Activated CD8-positive, alpha-beta memory T cell treated with anti-CD3 and anti-CD28 coated beads, Interleukin-2, amount 50 U/mL, for 4 hours (primary cell): ENCODE measurements around the gene IRF8.
A peak's percentile ranks its signal among the peaks of the same experiment; 100 is the strongest.
"Not testable (repeated sequence)": the region's sequence is repeated elsewhere in the genome, so short reads cannot be mapped to it uniquely, and the experiment has no call there.

Experiments used
- DNase-seq: peaks from one replicate; pipeline ENCODE4 v3.0.0-alpha.2; 2020

IRF8 gene, protein sequence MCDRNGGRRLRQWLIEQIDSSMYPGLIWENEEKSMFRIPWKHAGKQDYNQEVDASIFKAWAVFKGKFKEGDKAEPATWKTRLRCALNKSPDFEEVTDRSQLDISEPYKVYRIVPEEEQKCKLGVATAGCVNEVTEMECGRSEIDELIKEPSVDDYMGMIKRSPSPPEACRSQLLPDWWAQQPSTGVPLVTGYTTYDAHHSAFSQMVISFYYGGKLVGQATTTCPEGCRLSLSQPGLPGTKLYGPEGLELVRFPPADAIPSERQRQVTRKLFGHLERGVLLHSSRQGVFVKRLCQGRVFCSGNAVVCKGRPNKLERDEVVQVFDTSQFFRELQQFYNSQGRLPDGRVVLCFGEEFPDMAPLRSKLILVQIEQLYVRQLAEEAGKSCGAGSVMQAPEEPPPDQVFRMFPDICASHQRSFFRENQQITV

DNA sequence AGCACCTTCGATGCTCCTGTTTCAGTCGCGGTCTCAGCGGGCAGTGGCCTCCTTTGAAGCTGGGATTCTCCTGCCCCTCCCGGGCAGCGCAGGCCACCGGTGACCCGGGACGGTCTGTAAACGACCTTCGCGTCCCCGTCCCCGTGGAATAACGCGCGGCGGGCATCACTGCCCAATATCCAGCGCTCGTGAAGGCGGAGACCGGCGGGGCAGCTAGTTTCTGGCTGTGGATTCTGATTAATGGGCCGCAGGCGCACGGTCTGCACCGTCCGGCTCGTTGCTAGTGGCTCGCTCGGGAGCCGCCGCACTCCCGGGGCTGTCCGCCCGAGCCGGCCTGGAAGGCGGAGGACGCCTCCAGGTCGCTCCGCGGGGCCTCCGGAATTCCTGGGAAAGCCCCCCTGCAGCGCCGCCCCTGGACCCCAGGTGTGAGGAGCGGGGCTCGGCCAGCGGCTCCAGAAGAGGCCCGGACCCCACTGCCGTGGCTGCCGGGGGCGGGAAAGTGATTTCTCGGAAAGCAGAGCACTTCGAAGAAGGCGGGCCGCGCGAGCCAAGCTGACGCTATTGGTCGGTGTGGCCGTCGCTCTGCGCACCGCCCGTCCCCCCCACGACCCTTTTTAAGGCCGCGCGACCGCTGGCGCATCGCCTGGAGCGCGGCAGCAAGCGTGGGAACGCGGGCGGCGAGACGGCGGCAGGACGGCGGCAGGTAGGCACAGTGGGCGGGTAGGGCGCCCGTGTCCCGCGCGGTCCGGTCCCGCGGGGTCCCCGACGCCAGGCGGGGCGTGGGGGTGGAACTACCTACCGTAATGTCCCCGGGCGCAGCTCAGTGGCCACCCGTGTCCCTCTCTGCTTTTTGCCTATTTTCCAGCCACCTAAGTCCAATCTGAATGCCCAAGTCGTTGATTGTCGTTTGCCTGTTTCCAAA lies at the start of gene IRF8:
IRF8 (plus strand) TSS at position 642 of the 922 bp plus-strand sequence. CDS start 3,854 bp downstream, outside the sequence.
- DNase-seq, result peak; percentile 88

DNA sequence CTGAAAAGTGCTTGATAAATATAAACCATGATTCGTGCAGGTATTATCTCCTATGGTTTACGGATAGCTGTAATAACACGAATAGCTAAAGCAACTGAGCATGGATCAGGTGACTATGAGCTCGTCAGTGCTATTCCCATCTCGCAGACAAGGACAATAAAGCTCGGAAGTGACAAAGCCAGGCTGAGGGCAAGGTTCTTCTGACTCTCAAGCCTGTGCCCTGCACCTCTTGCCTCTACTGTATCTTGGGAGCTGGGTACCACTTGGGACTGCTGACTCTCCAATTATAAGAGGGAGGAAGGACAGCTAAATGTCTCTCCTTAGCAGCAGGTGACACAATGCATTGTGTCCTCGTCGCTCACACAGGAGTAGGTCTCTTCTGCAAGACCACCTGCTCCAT lies 49.6 kb upstream of the IRF8 start:
- no peak for DNase-seq

DNA sequence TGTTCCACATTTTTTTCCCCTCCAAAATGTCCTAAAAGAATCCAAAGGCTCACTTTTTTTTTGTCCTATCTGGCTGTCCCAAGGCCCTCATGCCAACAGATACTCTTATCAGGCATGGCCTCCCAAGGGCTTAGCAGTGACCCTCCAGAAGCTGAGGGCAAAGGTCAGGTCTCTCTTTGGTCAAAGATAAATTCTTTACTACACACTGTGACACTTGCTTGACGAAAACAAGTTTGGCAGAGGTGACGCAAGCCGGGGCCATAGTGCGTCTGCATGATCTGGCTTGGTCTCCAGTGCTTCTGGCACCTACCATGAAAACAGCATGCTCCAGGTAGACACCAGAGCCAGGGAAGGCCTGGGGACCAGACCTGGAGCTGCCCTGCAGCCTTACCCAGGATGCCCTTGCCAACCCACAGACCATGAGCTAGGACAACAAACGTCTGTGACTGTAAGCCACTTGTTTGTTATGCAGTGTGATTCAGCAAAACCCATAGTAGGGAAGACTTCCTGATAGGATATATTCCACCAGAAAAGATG lies 48.5 kb upstream of the IRF8 start:
- no peak for DNase-seq

DNA sequence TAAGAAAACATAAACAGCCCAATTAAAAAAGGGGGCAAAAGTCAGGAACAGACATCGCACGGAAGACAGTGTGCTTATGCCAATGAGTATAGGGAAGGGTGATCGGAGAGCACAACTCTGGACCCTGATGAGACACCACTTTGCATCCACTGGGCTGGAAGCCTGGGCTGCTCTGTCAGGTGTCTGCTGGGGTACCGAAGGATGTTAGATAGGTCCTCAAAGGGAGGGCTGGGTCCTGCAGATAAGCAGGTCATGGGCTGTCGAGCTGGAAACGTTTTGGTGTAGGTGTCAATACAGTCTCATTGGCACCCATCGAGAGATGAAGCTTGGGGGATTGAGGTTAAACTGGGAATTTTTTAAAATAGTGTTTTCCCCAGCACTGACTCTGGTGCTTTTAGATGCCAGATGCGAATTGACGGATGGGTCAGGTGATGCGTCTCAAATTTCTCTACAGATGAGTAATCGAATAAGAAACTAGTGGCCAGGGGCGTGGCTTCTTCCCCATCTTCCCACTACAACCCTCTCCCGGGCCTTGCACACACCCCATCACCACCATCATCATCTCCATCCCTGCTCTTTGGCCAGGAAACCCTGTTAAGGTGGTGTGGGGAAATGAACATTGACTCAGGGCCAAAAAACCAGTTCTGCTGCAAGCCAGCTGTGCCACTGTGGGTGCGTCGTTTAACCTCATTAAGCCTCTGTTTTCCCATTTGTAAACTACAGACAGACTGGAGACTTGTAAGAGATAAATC lies 47.8 kb upstream of the IRF8 start:
- DNase-seq, result no peak

DNA sequence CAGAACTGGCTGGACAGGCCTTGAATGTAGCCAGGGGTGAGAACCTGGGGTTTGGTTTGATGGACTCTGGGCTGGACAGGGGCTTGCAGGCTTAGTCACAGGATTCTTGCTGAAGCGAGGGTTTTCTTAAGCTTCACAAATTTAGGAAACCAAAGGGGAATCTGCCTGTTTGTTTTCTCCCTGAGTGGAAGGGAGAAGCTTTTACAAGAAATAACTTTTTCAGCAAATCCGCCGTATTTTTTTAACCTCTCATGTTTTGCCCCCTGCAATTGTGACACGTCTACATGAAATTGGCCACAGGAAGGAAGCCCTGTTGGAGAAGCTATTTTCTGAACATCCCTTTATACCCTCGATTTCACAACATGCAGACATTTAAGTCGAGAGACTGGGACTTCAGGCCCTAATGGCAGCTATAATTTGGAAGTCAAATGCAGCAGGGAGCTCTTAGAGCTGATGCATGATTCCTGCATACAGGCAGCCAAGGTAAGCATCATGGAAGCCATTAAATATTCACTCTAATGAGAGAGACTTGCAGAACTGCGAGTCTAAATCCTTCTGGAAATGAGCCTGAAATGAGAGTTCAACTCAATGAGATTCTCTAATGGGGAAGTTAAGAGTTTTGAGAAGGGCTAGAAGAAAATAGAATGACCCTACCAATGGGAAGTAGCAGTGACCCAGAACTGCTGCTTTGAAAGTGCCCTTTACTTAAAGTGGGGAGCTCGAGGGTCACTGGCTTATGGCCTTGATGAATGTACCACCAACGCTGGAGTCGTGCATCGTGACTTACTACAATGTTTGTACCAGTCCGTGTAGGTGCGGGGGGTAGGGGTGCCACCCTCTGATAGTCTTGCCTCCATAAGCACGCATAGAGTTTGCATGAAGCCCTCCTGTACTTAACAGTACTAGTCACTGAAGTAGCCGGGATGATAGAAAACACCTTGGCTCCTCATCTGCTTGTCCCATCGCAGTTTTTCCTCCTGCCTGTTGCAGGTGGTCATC lies 45.1 kb upstream of the IRF8 start:
- DNase-seq, result no peak

DNA sequence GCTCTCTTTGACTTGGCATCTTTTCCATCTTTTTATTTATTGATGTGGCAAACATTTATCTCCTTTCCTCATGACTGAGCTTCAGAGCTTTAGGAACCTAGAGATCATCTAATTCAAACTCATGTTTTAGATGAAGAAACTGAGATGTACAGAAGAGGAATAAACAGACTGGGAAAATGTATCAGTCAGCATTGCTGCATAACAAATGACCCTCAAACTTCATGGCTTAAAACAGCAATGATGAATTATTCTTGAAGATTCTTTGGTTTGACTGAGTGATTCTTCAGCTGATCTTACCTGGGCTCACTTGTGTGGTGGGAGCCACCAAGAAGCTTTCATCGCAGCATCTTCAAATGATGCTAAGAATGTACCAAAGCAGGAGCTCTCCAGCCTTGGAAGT lies 44.0 kb upstream of the IRF8 start:
- DNase-seq, result no peak

DNA sequence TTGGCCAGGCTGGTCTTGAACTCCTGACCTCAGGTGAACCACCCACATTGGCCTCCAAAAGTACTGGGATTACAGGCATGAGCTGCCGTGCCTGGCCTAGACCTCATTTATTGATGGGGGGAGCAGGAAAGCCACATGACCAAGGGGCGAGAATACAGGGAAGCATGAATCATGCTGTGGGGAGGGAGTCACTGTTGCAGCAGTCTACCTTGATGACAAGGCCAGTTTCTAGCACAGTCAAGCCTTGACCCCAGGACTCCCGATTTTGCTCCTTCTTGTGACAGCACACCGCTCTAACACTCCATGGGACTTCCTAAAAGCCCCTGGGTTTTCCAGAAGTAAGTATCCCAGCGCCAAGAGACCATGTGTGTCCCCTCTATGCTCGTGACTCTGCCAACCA lies 42.9 kb upstream of the IRF8 start:
- no peak for DNase-seq

DNA sequence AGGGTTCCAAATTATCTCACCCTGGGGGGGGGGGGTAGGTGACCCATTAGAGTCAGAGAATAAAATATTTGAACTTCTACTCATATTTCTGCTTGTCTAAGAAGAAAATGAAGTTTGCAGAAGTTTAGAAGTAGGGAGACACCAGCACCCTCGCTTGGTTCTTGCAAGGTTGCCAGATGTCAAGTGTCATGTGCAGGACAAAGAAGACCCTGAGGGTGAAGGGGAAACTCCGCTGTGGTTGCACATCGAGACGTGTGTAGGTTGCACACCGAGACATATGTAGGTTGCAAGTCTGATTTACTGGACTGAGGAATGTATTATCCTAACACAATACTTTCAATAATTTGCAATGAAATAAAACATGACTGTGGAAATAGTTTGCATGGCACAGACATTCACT lies 42.4 kb upstream of the IRF8 start:
- no peak for DNase-seq

DNA sequence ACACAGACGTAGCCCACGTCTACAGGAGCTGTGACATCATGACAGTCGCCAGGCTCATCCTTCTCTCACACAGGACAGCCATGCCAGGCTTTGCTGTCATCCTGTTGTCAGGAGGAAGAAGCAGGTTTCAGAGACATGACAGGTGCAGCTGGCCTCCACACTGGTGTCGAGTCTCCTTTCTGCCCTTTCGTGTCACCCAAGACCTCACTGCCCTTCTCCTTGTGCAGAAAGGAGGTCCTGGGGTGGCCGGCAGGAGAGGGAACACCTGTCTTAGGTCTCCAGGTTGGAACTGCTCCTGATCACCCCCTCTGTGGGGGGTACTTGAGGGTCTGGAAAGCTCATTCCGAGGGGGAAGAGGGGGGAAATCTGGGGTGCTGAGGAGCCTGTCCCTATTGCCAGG lies 41.6 kb upstream of the IRF8 start:
- DNase-seq, result no peak

DNA sequence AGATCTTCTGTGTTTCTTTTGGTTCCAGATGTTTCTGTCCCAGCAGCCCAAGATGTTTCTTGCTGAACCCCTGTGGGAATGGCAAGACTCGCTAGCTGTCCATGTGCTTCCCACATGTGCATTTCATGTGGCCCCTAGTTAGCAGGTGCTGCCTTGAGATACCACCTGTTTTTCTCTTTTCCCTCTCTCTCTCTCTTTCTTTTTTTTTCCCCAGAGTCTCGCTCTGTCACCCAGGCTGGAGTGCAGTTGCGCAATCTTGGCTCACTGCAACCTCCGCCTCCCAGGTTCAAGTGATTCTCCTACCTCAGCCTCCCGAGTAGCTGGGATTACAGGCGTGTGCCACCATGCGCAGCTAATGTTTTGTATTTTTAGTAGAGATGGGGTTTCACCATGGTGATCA lies 40.4 kb upstream of the IRF8 start:
- DNase-seq, result not testable (repeated sequence)

DNA sequence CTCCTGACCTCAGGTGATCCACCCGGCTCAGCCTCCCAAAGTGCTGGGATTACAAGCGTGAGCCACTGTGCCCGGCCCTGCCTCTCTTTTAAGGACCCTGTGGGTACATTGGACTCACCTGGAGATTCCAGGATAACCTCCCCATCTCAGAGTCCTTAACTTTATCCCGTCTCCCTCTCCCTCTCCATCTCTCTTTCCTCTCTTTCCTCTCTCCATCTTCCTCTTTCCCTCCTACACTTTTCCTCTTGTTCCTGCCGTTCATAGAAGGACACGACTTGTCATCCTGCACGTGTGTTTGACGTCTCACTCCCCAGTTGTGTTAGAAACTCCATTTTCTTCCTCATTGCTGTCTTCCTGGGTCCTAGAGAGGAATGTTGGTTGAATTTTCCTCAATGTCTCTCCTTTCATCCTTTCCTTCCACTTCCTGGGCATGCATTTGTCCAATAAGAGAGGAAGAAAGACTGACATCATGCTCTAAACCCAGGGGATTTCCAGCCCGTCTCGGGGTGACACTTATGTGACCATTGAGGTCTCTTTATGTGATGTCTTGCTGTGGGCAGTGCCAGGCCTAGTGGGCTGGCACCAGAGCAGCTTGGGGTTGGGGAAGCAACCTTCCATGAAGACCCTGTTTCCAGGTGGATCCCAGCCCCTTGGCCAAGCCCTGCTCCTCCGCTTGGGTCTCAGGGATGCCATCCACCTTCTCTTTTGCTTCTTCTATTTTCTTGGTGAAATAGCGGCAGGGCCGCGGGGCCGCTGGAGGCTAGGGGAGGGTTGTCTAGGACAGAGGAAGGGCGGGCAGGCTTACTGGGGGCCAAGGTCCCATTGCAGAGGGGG lies 39.8 kb upstream of the IRF8 start:
- no peak for DNase-seq

DNA sequence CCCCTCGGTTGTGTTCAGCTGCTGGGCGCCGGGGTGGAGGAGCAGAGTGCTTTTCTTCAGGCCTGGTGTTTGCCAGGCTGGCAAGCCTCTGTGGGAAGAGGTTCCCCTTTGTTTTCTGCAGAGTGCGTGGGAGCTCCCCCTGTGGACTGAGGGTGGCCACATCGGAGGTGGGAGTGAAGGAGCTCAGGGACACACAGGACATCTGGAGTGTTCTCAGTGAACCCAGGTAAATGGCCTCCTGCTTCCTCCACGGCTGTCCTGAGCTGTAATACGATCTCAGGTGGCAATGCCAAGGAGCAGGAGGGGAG lies 39.2 kb upstream of the IRF8 start:
- DNase-seq, result no peak

DNA sequence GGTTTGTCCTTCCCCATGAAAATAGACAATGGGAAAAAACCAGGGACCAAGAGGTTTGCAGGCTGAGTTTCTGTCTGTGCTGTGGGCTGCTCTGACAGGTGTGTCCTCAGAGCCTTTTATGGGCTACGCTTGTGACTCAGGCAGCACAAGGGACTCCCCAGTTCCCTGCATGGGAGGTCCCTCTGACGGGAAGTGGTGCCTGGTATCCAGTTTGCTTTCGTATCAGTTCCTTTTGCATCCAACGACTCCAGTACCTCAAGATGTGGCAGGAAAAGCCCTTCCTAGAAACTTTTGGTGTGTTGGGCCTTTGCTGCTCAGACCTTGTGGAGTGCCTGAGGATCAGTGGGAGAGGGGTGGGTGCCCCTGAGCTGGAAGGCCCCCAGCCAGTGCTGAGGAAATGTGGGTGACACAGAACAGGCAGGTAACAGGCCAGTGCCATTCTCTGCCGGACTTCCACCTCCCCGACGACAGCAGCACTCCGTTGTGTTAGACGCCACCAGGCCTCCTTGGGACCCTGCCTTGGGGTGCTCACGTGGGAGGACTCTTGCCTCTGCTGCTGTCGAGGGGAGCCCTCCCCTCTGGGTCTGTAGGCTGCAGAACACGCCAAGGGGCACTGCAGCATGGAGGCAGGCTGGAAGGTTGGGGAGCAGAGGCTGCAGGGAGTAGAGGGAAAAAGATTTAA lies 38.4 kb upstream of the IRF8 start:
- DNase-seq, result no peak

DNA sequence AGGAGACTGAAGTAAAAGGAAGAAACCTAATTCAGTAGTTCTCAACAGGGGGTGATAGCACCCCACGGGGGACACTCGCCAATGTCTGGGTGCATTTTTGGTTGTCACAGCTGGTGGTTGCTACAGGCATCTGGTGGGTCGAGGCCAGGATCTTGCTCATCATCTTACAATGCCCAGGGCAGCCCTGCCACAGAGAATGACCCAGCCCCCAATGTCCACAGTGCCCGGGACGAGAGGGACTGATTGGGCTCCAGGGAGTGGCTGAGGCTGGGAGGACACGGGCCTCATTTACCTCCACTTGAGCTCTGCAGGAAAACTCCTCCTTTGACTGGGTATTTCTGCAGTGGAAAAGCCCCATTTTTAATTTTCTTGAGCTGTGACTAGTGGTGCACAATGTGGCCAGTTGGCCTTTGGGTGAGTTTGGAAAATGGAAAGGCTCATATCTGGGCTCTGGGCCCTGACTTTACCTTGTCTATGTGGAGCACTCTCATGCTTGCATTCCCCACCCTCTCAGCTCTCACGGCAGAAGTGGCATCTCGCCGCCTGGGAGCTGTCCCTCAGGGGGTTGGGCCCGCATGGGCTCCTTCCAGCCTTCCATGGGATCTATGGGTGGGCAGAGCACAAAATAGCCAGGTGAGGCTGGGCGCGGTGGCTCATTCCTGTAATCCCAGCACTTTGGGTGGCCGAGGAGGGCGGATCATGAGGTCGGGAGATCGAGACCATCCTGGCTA lies 37.7 kb upstream of the IRF8 start:
- no peak for DNase-seq

DNA sequence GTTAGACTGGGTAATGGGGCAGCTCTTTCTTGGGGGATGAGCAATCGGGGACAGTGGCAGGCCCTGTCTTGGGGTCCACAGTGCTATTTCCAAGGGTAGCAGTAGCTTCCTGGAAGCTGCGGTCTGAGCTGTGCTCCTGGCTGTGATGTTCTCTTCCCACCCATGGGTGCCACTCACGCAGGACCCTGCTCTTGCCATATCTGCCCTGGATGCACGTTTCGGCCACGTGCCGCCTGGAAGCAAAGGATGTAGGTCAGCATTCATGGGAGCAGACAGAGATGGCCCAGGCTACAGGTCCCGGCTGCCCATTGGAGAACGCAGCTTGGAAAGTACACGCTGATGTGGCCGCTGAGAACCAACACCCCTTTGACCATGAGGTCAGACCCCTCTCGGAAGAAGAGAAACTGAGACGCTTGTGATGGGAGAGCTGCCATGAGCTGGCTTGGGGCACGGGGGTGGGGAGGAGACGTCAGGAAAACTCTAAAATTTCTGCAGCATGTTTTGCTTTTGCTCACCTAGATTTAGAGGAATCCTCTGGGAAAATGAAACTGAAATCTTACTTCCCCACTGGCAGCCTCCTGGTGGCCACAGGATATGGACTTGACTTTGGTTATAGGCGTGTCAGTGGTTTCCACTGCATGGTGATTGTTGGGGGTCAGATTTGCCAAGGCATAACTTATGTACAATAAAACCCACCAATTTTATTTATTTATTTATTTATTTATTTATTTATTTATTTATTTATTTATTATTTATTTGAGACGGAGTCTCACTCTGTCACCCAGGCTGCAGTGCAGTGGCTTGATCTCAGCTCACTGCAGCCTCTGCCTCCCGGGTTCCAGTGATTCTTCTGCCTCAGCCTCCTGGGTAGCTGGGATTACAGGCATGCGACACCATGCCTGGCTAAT lies 36.2 kb upstream of the IRF8 start:
- no peak for DNase-seq

DNA sequence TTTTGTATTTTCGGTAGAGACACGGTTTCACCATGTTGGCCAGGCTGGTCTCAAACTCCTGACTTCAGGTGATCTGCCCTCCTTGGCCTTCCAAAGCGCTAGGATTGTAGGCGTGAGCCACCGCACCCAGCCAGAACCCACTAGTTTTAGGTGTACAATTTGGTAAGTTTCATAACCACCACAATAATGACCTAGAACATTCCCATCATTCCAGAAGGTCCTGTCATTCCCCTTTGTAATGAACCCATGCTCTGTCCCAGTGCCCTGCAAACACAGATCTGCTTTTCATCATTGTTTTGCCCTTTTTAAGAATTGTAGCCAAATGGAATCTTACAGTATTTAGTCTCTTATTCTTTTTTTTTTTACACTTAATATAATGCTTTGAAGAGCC lies 35.6 kb upstream of the IRF8 start:
- DNase-seq, result no peak

DNA sequence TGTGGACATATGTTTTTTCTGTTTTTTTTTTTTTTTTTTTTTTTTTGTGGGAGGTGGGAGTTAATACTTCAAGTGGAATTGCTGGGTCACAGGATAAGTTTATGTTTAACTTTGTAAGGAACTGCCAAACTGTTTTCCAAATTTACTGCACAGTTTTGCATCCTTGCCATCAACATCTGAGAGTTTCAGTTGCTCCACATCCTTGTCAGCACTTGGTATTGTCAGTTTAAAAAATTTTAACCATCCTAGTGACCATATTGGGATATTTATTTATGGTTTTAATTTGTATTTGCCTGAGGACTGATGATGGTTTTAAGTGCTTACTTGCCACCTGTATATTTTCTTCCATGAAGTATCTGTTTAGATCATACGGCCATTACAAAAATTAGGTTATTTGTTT lies 34.0 kb upstream of the IRF8 start:
- no peak for DNase-seq

DNA sequence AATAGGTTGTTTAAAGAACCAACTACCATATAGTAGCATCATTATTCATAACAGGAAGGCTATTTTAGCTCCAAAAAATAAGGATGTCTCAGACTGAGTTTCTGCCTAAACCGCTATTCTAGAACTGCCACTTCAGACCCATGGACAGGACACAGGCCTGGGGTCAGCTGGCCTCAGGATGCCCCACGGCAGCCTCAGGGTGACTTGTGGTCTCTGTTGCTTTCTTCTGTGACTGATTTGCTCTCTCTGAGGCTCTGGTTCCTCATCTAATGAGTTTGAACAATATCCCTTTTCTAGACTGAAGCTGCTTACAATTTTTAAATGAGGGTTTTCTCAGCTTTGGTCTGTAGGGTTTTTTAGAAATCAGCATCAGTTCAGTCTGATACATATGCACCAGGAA lies 31.8 kb upstream of the IRF8 start:
- DNase-seq, result no peak

DNA sequence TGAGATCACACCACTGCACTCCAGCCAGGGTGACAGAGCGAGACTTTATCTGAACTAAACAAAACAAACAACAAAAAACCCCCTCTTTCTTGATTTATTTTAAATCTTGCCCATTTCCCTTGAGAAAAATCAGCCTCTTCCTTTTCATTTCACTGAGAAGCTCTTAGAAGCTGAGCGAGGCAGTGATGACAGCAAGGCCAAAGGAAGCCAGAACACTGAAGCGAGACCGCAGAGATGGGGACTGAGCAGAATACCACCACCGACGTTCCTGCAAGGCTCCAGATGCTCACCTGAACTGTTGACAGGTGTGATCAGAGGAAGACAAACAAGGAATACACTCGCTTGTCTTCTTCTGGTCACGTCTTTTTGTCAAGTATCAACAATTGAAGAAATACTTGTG lies 30.5 kb upstream of the IRF8 start:
- no peak for DNase-seq
